ES-I3 (cell line): ENCODE results near the gene ZNF646.

Source experiments
- H3K36me3 ChIP-seq: 2 replicates; pipeline ENCODE4 v1.6.1; 2013; ENCODE audit warnings: mild to moderate bottlenecking, low read length, control low read depth, moderate library complexity; ENCODE audit not compliant: insufficient read depth
- H3K4me1 ChIP-seq: 2 replicates; pipeline ENCODE4 v1.6.1; 2013; ENCODE audit warnings: mild to moderate bottlenecking, control low read depth, low read length; ENCODE audit not compliant: insufficient read depth
- H3K9ac ChIP-seq: 2 replicates; pipeline ENCODE4 v1.6.1; 2013; ENCODE audit warnings: low read depth, mild to moderate bottlenecking, low read length, moderate library complexity
- H3K9me3 ChIP-seq: 2 replicates; pipeline ENCODE4 v1.6.1; 2013; ENCODE audit warnings: mild to moderate bottlenecking, low read length, moderate library complexity; ENCODE audit not compliant: control insufficient read depth, insufficient read depth

Gene ZNF646

DNA sequence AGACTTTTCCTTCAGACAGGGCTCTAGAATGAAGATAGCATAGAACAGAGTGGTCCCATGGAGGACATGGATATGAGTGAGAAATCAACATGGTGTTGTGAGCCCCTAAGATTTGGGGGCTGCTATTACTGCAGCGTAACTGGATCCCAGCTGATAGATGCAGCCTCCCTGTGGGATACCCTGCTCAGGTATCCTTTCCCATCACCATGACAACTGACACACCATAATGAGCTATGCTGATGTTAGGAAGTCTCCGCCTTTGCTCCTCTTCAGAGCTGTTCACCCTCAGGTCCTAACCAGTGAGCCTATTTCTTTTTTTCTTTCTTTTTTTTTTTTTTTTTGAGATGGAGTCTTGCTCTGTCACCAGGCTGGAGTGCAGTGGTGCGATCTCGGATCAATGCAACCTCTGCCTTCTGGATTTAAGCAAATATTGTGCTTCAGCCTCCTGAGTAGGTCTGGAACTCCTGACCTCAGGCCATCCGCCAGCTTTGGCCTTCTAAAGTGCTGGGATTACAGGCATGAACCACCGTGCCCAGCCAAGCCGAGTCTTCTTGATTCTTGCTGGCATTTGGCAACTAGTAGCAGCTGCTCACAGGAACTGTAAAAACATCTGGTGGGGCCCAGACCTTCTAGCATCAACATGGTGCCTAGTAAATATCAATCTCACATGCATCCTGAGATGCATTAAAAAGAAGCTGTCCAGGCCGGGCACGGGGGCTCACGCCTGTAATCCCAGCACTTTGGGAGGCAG, 23.8 kb upstream of the ZNF646 start:
- Histone ChIP-seq H3K36me3 (no peaks in the 10 kb centered on the region), H3K9ac (no peak overlapping the region), H3K4me1 (no peaks in the 10 kb centered on the region; the same call in 1 of the 2 replicates), H3K9me3 (no peaks in the 10 kb centered on the region)

GRCh38 chr16:31052114-31052513, 22.1 kb upstream of the ZNF646 start:
- H3K36me3 ChIP-seq, result no peaks in the 10 kb centered on the region
- no peaks in the 10 kb centered on the region for H3K9me3 ChIP-seq
- H3K4me1 ChIP-seq, result no peaks in the 10 kb centered on the region; the same call in 1 of the 2 replicates
- no peak overlapping the region for H3K9ac ChIP-seq

DNA sequence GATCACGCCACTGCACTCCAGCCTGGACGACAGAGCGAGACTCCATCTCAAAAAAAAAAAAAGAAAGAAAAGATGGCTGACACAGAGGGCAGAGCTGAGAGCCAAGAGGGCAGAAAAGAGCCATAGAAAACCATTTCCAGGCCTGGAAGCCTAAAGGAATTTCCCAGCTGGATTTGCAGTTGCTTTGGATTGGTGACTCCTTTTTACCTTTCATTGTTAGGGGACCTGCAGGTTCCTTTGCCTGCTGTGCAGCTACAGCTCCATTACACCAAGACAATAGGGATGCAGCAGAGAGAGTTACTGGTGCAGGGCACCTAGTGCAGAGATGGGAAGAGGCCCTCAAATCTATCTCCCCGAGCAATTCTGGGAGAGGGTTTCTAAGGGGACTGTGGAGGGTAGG, 18.6 kb upstream of the ZNF646 start:
- Histone ChIP-seq H3K4me1 (no peaks in the 10 kb centered on the region), H3K9me3 (no peaks in the 10 kb centered on the region), H3K9ac (no peak overlapping the region), H3K36me3 (no peaks in the 10 kb centered on the region)

- no peaks in the 10 kb centered on the region for H3K9me3 ChIP-seq
- H3K4me1 ChIP-seq, result no peaks in the 10 kb centered on the region
- H3K36me3 ChIP-seq, result no peaks in the 10 kb centered on the region
- no peak overlapping the region for H3K9ac ChIP-seq
Measured at GRCh38 chr16:31061126-31061812, 13.0 kb upstream of the ZNF646 start.

DNA sequence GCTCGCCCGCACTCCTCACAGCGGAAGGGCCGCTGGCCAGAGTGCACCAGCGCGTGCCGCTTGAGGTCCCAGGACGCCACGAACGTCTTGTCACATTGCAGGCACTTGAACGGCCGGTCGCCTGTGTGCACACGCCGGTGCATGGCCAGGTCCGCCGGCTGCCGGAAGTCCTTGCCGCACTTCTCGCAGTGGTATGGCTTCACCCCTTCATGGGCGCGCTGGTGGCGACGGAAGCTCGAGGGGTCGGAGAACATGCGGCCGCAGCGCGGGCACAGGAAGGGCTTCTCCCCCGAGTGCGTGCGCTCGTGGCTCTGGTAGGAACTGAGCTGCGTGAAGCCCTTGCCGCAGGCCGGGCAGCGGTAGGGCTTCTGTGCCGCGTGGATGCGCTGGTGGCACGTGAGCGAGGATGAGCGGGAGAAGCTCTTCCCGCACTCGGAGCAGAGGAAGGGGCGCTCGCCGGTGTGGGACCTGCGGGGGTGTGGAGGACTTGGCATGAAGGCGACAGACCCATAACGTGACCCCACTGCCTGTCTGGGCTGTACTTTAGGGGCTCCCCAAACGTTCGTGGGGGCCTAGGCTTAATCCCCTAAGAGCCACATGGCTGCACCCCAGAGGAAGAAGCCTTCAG, 12.3 kb upstream of the ZNF646 start:
- no peaks in the 10 kb centered on the region for H3K36me3 ChIP-seq
- H3K9ac ChIP-seq, result no peak overlapping the region
- no peaks in the 10 kb centered on the region for H3K9me3 ChIP-seq
- H3K4me1 ChIP-seq, result no peaks in the 10 kb centered on the region

DNA sequence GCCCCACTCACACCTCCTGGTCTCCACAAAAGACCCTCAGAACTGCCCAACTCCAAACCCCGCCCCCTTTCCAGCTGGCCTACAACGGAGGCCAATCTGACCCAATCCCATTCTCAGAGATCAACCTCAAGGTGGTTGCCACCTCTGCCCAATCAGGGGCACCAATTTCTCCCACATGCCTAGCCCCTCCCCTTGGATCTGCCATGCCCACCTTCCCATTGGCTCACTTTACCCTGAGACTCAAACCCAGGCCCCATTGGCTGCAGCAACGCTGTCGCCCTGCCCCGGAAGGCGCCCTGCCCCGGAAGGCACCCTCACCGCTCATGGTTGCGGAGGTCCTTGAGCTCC, 10.8 kb upstream of the ZNF646 start:
- Histone ChIP-seq H3K36me3 (no peaks in the 10 kb centered on the region), H3K9me3 (no peaks in the 10 kb centered on the region), H3K4me1 (no peaks in the 10 kb centered on the region), H3K9ac (no peak overlapping the region)

GRCh38 chr16:31063843-31064611, 10.2 kb upstream of the ZNF646 start:
- Histone ChIP-seq H3K9ac (no peak overlapping the region), H3K9me3 (no peaks in the 10 kb centered on the region), H3K4me1 (no peaks in the 10 kb centered on the region), H3K36me3 (no peaks in the 10 kb centered on the region)

DNA sequence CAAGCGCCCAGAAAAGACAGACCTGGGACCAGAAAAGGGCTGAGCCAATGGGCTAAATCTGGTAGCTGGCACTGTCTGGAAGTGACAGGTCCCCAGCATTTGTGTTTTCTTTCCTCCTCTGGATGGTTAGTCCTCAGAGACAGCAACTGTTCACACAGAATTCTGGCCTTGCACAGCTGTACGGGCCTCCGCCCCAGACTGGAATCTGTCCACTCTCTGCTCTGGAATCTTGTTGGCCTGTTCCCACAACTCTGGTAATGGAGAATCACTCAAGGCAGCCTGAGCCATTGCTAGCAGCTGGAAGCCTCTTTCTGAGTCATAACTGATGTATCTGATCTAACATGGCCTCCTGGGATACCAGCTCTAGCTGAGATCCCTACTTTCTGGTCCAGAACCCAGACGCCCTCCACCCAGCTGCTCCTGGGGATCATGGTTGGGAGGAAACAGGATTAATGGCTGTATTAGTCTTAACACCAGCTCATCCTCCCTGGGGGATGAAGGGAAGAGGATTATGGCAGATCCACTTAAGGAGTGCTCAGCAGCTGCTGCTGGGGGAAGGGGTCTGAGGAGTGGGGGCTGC, 9.2 kb upstream of the ZNF646 start:
- H3K9me3 ChIP-seq, result no peaks in the 10 kb centered on the region
- no peak overlapping the region for H3K9ac ChIP-seq
- no peaks in the 10 kb centered on the region for H3K36me3 ChIP-seq
- no peaks in the 10 kb centered on the region for H3K4me1 ChIP-seq

DNA sequence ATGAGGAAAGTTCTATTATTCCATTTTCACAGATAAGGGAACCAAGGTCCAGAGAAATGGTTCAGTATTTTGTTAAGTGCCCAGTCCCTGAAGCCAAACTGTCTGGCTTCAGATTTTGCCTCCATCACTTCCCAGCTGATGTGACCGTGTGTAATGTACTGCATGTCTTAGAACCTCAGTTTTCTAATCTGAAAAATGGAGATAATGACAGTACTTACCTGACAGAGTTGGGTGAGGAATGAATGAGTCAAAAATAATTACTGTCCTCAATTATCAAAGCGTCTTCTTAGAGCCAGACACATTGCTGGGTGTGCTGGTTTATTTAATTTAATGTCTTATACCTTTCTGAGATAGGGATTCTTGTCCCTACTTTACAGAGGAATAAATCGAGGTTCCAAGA, 6.9 kb upstream of the ZNF646 start:
- Histone ChIP-seq H3K9me3 (no peaks in the 10 kb centered on the region), H3K4me1 (0 out of 2 replicates have a peak, but pooled peaks cover 8% of the 10 kb centered on the region), H3K36me3 (no peaks in the 10 kb centered on the region), H3K9ac (no peak overlapping the region)

DNA sequence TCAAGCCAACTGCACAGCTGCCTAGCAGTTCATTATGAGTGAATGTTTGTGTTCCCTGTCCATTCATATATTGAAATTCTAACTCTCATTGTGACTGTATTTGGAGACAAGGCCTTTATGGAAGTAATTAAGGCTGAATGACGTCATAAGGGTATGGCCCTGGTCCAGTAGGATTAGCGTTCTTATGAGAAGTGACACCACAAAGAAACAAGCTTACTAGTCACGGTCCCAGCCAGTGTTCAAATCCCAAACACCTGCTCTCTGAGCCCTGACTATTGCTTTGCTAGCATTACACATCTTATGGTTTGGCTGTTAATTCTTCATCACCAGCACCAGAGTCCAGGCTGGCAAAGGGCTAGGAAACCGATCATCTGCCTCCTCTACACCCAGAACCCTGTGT, 2.4 kb upstream of the ZNF646 start:
- H3K4me1 ChIP-seq, result 0 out of 2 replicates have a peak, but pooled peaks cover 9% of the 10 kb centered on the region
- H3K9me3 ChIP-seq, result no peaks in the 10 kb centered on the region
- H3K9ac ChIP-seq, result peak overlapping the region; percentile 97; the same call in 1 of the 2 replicates
- H3K36me3 ChIP-seq, result no peaks in the 10 kb centered on the region

DNA sequence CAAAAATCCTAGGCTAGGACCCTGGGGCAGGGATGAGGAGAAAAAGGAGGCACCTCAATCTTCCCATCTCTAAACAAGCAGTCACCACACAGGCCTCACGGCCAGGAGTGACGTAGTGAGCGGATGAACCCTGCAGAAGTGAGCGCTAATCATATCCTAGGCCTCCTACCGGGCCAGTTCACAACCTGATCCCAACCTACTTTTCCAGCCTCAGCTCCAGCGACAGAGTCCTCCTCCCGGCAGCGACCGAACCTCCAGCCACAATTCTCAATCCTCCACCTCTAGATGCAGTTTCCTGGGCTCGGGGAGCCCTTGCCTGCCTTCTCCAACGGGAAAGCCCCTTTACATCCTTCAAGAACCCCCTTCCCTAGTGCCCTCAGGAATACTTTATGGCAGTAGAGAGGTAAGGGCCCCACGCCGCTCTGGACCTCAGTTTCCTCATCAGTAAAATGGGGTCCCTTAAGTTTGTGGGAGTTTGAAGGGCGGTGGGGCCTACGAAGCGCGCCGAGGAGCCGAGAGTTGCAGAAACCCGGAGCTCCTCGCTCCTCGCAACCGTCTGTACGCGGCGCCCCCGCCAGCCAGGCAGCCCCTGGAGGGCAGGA, 1.6 kb upstream of the ZNF646 start:
- Histone ChIP-seq H3K4me1 (0 out of 2 replicates have a peak, but pooled peaks cover 9% of the 10 kb centered on the region), H3K36me3 (no peaks in the 10 kb centered on the region), H3K9ac (peak overlapping the region; percentile 97), H3K9me3 (no peaks in the 10 kb centered on the region)

DNA sequence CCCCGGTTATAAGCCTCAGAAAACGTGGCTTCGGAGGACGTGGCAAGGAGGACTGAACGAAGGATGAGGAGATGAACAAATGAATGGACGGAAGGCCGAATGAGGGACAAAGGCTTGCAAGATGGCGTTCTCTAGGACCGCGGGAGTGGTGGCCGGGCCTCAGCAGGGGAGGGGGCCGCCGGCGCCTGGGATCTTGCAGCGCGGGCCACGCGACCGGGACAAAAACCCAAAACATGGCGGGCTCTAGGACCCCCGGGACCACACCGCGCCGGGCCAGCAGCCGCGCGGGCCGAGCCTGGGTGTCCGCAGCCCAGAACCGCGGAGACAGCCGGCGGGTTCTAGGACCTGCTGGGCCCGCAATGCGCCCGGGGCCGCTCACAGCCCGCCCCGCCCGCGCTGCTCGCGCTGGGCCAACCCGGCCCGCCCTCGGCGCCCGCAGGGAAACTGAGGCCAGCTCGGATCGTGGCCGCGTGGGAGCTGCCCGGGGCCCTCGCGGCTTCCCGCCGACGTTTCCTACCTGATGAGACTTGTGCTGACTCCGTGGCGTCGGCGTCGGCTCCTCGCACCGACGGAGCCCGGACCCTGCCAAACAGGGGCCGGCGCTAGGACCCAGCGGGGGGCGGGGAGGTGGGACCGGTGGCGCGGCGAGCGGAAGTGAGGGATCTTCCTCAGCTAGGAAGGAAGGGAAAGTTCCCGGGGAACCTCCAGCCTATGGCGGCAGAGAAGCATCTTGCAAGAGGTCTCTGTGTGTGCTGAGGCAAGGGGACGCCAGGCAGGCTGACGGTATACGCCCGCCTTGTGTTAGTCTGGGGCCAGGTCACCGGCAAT, 866 bp upstream of the ZNF646 start:
- Histone ChIP-seq H3K9me3 (no peaks in the 10 kb centered on the region), H3K9ac (peak overlapping the region; percentile 97), H3K4me1 (0 out of 2 replicates have a peak, but pooled peaks cover 9% of the 10 kb centered on the region), H3K36me3 (no peaks in the 10 kb centered on the region)

DNA sequence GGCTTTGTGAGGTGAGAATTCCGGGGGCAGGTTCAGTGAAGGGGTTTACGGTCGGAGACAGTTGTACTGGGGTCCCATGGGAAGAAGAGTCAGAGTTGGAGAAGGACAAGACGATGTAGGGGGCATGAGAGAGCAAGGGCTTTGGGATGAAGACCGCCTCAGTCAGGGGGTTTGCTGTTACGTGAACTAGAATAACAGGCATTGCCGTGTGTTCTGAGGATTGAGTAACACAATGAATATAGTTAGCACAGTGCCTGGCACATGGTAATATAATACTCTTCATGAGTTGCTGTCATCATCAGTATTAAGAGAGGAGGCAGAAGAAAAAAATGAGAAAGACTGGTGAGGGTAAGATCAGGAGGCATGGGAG, 577 bp downstream of the ZNF646 start:
- H3K36me3 ChIP-seq, result no peaks in the 10 kb centered on the region
- H3K9ac ChIP-seq, result peak overlapping the region; percentile 97
- H3K9me3 ChIP-seq, result no peaks in the 10 kb centered on the region
- H3K4me1 ChIP-seq, result 0 out of 2 replicates have a peak, but pooled peaks cover 9% of the 10 kb centered on the region
